Measurements from ENCODE around the gene FAM168A. TPM values are rescaled to one million over a fixed set of nuclear protein-coding genes. Genes with fewer than 3 reads are reported as not detected.

The FAM168A gene
- total RNA-seq, 4 donors from 2014 or later, result 22.2 to 35.7 (median 30.4) TPM

DNA sequence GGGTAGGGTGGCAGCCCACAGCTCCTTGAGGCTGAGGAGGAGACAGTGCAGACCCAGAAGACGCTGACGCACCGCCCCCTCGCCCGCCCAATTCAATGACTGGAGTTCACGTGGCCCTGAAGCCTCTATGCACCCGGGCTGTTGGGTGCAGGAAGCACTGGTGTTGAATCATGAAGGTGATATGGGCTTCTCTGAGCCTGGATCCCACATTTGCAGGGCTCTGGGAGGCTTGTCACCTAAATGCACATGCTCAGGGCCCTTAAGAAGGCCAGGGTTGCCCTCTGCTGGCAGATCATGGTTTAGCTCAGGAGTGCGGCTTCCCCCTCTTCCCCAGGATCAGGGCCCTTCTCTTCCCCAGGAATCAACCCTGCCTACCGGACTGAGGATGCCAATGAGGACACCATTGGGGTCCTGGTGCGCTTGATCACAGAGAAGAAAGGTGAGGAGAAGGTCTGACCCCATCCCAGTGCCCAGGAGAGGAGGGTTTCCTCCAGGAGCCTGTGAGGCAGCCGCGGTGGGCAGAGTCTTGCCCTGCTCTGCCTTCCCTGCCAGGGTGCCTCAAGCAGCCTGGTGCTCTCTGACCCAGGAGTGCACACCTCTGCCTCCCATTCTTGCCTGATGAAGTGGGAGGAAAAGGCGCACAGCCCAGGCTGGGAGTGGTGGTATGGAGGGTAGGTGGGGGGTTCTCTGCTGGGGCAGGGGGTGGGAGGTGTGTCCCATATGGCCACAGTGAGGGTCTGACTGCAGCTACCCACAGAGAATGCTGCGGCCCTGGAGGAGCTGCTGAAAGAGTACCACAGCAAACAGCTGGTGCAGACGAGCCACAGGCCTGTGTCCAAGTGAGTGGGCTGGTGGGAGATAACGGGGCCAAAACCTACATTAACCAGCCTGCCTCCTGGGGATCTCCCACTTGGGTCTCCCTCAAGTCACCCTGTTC lies 204.2 kb downstream of the FAM168A start:
- TF ChIP-seq, protein P1, sequence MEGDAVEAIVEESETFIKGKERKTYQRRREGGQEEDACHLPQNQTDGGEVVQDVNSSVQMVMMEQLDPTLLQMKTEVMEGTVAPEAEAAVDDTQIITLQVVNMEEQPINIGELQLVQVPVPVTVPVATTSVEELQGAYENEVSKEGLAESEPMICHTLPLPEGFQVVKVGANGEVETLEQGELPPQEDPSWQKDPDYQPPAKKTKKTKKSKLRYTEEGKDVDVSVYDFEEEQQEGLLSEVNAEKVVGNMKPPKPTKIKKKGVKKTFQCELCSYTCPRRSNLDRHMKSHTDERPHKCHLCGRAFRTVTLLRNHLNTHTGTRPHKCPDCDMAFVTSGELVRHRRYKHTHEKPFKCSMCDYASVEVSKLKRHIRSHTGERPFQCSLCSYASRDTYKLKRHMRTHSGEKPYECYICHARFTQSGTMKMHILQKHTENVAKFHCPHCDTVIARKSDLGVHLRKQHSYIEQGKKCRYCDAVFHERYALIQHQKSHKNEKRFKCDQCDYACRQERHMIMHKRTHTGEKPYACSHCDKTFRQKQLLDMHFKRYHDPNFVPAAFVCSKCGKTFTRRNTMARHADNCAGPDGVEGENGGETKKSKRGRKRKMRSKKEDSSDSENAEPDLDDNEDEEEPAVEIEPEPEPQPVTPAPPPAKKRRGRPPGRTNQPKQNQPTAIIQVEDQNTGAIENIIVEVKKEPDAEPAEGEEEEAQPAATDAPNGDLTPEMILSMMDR (IDR thresholded peaks at IDR 0.05), result peak; percentile 50 to 83 (median 78)
- no peak for TF ChIP-seq POLR2A (IDR thresholded peaks at IDR 0.05)
- Histone ChIP-seq H3K4me3 (no peak overlapping the region), H3K9me3 (no peaks in the 10 kb centered on the region), H3K4me1 (peaks cover 0 to 7% (median 0%) of the 10 kb centered on the region in 4 donors), H3K27ac (no peak overlapping the region), H3K27me3 (no peaks in the 10 kb centered on the region), H3K36me3 (no peaks in the 10 kb centered on the region)
- peak; percentile 69 to 89 (median 78) for DNase-seq

DNA sequence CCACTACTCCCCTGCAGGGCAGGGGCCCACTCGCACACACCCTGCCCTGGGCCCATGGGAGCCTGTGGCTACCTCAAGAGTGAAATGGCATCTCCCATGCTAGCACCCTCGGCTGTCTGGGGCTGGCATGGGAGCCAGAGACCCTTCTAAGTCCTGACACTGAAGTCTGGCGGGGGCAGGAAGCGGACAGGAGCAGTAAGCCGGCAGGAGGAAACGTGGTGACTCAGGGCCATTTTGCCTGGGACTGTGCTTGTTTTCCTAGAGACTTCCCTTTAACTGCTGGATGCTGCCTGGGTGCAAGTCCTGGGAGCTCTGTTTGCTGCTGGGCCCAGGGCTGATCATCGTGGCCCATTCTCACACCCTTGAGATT lies 204.9 kb downstream of the FAM168A start:
- peaks cover 0 to 15% (median 4%) of the 10 kb centered on the region in 4 donors for H3K4me1 ChIP-seq
- no peak for TF ChIP-seq POLR2A (IDR thresholded peaks at IDR 0.05)
- TF ChIP-seq, protein P1 (IDR thresholded peaks at IDR 0.05), result no peak
- no peaks in the 10 kb centered on the region for H3K9me3 ChIP-seq
- no peak overlapping the region for H3K27ac ChIP-seq
- DNase-seq, result no peak
- H3K36me3 ChIP-seq, result no peaks in the 10 kb centered on the region
- H3K4me3 ChIP-seq, result no peak overlapping the region
- no peaks in the 10 kb centered on the region for H3K27me3 ChIP-seq

DNA sequence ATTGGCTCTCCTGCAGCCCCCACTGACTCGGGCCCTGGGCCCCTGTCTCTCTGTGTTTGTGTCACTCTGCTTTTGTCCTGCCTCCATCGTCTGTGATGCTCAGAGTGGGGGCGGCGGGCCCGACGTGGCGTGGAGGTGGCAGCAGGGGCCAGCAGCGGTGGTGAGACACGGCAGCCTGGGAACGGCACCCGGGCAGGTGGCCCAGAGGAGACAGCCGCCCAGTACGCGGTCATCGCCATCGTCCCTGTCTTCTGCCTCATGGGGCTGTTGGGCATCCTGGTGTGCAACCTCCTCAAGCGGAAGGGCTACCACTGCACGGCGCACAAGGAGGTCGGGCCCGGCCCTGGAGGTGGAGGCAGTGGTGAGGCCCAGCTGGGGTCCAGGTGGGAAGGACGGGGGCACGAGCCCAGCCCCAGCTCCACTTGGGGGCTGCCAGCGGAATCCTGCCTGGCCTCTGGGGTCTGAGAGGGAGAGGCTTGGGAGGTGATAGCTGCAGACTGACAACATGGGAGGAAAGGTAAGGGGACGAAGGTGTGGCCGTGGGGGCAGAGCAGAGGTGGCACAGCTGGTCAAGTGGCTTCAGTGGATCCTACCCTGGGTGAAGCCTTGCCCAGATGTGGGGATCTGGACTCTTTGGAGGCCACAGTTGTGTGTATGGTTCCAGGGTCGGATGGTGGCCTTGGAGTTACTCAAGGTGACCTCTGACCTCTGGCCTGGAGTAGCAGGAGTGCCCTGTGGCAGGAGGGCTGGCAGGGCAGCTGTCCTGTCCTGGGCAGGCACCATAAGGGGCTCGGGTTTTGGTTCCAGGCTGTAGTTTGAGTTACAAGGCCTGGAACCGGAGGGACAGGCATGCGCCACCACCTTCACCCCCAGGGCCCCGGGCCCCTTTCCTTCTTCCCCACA lies 205.6 kb downstream of the FAM168A start:
- Histone ChIP-seq H3K27ac (no peak overlapping the region), H3K4me3 (no peak overlapping the region), H3K9me3 (no peaks in the 10 kb centered on the region), H3K27me3 (no peaks in the 10 kb centered on the region), H3K4me1 (peaks cover 0 to 21% (median 7%) of the 10 kb centered on the region in 4 donors), H3K36me3 (no peaks in the 10 kb centered on the region)
- TF ChIP-seq, protein P1 (IDR thresholded peaks at IDR 0.05), result no peak
- no peak for TF ChIP-seq POLR2A (IDR thresholded peaks at IDR 0.05)
- DNase-seq, result peak in 1 of 3 donors; percentile 30

DNA sequence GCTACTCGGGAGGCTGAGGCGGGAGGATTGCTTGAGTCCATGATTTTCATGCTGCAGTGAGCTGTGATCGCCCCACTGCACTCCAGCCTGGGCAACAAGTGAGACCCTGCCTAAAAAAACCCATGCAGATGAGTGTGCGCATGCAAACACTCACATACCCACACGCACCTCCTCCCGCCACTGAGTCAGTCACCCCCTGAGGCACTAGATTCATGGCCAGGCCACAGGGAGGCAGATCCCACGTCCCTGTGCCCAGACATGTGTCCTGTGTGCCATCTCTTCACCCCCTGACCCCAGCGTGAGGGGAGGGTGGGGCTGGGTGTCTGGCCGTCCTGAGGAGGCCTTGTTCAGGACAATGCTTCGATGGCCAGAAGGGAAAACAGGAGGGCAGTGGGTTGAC lies 206.2 kb downstream of the FAM168A start:
- no peaks in the 10 kb centered on the region for H3K27me3 ChIP-seq
- peaks cover 0 to 26% (median 10%) of the 10 kb centered on the region in 4 donors for H3K4me1 ChIP-seq
- H3K9me3 ChIP-seq, result no peaks in the 10 kb centered on the region
- no peaks in the 10 kb centered on the region for H3K36me3 ChIP-seq
- DNase-seq, result no peak
- H3K27ac ChIP-seq, result no peak overlapping the region
- H3K4me3 ChIP-seq, result no peak overlapping the region
- TF ChIP-seq POLR2A (IDR thresholded peaks at IDR 0.05), result no peak
- TF ChIP-seq, protein P1 (IDR thresholded peaks at IDR 0.05), result no peak

Measured in Peyer's patch (tissue), 4 donors.